Dedifferentiated amniotic fluid mesenchymal stem cell (primary cell): ENCODE results near the gene PAK6.

Experiments used
- DNase-seq: peaks from one replicate; pipeline ENCODE4 v3.0.0-alpha.2; 2016; ENCODE audit errors: extremely low spot score

The PAK6 gene

DNA sequence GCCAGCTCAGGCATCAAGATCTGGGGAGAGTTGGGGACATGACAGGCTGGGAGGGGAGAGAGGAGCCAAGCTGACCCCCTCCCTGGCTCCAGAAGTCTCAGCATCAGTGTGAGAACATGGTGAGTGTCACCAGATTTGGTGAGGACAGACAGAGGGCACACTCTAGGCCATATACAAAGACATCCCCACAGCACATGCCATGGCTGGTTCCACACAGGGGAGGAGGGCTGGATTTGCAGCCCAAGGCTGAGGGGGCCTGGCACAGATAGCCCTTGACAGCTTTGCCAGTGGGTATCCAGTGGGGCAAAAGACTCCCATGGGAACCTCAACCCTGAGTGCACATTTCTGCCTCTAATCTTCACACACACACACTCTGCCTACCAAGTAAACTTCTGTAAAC, 54.1 kb downstream of the PAK6 start:
- DNase-seq = no peak

- no peak for DNase-seq
Measured at GRCh38 chr15:40293905-40294895, 55.3 kb downstream of the PAK6 start.

DNA sequence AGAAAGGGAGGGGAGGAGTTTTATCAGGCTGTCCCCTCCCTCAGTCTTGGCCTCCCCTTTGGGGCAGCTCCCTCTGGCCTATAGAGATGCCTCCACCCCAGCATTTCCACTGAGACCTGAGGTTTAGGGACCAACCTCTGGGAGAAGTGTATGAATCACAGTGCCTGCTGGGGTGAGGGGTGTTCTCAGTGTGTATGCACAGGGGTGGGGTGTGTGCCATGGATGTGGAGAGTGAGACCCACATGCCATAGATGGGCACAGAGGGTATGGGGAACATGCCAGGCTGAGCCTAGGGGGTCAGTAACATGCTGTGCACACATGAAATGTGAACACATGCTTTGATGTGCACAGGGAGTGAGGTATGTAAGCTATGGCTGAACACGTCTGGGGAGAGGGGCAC, 56.4 kb downstream of the PAK6 start:
- DNase-seq = no peak

GRCh38 chr15:40295877-40296560, 57.2 kb downstream of the PAK6 start:
- no peak for DNase-seq

- DNase-seq = no peak
Measured at GRCh38 chr15:40296561-40297230, 57.8 kb downstream of the PAK6 start.

DNA sequence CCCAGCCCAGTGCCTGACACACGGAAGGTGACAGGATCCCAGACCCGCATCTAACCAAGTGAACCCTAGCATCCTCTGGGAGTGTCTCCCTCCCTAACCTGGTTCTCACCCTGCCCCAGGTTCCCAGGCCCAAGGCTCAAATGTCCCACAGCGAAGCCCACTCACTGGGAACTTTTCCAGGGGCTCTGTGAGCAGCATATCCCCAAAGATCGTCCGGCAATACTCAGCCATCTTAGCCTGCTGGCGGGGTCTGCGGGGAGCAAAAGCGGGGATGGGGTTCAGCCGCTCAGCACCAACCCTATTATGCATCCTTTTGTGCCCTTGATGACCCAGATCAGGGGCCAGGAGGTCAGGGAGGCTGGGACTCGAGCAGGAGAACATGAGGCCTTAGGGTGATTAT, 58.5 kb downstream of the PAK6 start:
- no peak for DNase-seq

DNA sequence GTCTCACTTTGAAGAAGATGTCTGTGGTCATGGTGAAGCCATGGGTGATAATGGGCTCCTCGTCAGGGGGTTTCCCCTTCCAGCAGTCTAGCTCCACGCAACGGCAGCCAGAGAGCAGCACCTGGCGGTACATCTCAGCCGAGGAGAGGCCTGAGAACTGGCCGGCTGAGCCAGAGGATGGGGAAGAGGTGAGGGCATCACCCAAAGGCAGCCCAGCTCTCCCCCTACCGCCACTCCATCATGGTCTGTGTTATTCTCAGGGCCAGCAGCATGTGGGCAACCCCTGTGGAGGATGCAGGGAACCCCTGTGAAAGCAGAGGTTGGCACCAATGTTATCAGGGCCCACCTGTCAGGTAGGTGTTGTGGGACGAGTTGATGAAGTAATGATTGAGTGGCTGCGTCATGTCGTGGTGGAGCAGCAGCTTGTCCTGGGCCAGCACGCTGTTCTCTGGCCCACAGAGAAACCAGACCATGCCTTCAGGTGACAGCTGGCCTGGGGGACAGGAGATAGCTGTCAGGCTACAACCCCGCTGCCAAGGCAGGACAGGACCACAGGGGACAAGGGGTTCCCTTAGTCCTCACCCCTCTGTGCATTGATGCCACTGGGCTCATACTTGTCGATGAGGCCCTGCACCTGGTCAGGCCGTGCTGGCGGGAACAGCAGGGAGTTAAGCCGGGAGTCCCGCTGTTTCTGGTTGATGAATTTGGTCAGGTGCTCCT, 59.5 kb downstream of the PAK6 start:
- DNase-seq = no peak

GRCh38 chr15:40300367-40300766, 61.5 kb downstream of the PAK6 start:
- DNase-seq = no peak

GRCh38 chr15:40300771-40301170, 61.9 kb downstream of the PAK6 start:
- no peak for DNase-seq

- DNase-seq = no peak
Measured at GRCh38 chr15:40301467-40302179, 62.8 kb downstream of the PAK6 start.

DNA sequence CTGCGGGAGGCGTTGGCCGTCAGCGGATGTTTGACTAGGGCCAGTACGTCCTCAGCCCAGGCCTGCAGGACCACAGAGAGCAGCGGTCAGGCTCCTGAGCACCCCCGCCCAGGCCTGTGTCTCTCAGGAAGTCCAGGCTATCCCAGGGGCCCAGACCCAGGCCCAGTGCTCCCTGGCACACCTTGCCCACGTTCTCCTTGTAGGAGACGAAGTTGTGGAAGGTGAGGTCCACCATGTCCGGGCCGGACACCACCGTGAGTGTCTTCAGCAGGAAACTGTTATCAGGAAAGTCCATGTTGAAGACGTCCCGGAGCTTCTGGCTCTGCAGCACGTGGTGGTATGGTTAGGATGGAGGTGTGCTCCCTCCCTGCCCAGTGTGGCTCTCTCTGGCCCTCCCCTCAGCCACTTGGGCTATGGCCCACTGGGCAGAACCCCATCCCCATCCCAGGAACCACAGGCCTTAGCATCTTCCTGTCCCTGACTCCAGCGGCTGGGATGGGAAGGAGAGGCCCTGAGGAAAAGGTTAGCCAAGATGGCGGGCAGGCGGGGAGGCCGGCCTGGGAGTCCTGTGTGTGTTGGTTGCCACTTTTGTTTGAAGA, 63.5 kb downstream of the PAK6 start:
- DNase-seq = no peak

- DNase-seq = no peak
Measured at GRCh38 chr15:40302981-40303380, 64.1 kb downstream of the PAK6 start.

DNA sequence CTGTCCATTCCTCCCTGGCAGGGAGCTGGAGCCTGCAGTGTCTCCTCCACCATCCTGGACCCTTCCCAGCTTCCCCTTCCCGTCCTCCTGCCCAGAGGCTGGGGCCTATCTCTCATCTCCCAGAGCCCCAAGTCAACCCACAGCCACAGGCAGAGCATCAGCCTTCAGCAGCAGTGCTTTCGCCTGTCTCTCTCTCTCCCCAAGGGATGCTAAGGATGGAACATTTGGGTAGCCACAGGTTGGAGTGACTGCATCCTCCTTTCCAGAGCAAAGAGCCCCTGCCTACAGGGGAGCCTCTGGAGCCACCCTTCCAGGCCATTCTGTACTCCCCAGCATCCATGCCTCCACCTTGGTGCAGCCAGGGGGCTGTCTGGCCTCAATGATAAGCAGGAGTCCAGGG, 64.7 kb downstream of the PAK6 start:
- DNase-seq = no peak

DNA sequence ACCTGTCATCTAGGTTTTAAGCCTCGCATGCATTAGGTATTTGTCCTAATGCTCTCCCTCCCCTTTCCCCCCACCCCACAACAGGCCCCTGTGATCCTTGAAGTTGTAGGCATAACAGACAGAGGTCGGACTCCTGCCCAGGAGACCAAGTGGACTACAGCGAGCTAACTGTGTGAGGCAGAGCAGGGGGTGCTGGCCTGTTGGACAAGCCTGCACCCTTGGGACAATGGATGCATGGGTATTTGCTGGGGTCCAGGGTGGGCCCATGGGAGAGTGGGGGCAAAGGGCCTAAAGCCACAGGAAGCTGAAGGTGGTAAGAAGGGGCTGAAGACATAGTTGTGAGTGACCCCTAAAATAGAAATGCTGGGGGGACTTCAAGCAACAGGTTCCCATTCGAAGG, 66.4 kb downstream of the PAK6 start:
- no peak for DNase-seq

DNA sequence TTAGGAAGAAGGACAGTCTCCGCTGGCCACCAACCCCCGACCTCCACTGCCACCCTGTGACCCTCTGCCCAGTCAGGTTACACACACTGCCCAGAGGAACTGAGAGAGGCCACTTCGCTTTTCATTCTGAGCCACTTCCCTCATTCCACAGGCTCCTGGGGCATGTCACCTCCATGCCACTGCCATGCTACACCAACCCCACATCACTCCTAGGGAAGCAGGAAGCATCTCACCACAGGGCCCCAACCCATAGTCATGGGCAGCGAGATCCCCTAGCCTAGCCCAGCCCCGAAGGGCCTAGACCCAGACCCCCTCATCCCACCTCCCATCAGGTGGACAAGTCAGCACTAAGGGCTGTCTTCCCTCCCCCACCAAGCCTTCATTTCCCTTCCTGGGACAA, 67.5 kb downstream of the PAK6 start:
- no peak for DNase-seq

DNA sequence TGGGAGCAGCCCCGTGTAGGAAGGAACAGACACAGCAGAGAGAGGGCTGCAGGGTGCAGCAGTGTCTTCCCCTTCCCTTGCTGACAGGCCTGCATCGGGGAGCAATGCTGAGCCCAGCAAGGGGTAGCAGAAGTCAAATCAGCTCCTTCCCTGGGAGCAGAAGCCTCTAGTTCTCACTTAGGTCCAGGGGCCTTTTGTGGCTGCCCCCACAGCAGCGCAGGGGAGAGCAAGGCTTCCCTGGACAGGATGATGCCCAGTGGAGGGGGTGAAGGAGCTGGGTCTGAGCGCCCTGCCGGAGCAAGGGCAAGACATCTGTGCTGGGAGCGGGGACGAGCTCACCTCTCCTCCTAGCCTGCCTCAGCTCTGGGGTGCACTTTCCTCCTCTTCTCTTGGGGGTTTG, 68.0 kb downstream of the PAK6 start:
- DNase-seq = no peak

DNA sequence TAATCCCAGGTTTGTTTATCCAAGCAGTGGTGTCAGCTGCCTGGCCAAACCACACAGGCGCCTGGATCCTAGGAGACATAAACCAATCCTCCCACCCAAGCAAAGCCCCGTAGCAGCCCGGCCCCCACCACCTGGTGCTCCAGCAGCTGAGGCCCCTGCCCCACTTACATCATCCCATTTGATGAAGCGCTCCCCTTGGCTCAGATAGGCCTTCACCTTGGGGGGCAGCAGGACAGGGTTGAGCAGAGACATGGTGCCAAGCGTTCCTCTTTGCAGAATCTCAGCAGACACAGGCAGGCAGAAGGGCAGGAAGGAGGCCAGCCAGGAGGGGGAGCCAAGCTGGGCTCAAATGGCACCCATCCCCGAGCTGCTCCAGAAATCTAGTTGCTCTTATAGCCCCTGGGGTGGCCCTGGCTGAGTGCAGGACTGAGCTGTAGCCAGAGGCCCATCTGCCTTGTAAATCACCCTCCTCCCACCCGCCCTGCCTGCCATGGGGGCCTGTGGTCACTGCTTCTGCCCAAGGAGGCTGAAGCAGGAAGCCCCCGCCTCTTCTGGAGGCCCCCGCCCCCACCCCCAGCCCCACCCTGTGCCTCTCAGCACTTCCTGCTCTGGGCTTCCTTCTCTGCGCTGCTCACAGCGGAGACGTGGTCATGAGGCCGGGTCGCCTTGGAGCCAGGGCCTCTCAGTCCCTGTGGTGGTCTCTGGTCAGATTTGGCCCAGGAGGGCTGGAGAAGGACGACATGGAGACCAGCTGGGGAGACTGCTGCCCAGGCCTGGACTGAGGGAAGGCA, 68.8 kb downstream of the PAK6 start, which contains the start of gene PLCB2:
PLCB2 (minus strand) TSS at position 515 of the 791 bp plus-strand sequence; CDS start at position 252, 263 bp downstream.
- DNase-seq = no peak

GRCh38 chr15:40309344-40309862, 70.5 kb downstream of the PAK6 start:
- DNase-seq = no peak
